ENCODE measurements around the gene ZNRF1.

Gene ZNRF1

DNA sequence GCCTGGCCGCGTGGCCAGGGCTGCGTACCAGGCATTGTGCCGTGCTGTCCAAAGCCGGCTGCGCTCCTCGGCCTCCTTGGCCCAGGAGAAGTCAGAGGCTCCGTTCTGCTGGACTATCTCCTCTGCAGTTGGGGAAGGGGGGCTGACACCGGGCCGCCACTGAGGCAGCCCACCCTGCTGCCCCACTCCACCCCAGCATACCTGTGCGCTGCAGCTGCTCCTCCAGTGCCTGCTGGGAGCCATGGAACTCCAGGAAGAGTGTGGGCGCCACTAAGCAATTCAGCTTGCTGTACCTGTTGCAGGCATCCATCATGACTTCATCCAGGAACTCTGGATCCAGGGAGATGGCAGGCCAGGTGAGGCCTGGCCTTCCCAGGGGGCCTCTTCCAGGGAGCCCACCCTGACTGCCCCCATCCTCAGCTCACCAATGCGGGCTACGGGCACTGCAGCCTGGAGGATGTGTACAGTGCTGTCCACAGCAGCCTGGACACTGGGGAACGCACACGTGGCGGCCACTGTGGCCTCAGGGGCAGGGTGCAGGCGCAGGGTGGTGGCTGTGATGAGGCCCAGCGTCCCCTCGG is 114.8 kb downstream of the ZNRF1 start:
- TF ChIP-seq, protein P1, sequence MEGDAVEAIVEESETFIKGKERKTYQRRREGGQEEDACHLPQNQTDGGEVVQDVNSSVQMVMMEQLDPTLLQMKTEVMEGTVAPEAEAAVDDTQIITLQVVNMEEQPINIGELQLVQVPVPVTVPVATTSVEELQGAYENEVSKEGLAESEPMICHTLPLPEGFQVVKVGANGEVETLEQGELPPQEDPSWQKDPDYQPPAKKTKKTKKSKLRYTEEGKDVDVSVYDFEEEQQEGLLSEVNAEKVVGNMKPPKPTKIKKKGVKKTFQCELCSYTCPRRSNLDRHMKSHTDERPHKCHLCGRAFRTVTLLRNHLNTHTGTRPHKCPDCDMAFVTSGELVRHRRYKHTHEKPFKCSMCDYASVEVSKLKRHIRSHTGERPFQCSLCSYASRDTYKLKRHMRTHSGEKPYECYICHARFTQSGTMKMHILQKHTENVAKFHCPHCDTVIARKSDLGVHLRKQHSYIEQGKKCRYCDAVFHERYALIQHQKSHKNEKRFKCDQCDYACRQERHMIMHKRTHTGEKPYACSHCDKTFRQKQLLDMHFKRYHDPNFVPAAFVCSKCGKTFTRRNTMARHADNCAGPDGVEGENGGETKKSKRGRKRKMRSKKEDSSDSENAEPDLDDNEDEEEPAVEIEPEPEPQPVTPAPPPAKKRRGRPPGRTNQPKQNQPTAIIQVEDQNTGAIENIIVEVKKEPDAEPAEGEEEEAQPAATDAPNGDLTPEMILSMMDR (IDR thresholded peaks at IDR 0.05; ENCODE audit: low read depth, low read length, missing control alignments): no peak
- H3K4me3 ChIP-seq (ENCODE audit: low read depth, low read length): no peak overlapping the region
- in situ Hi-C loops (cut with HindIII; ENCODE audit: low sequenced_read_pairs): no loop called here
- DNase-seq (ENCODE audit: low read depth): no peak

DNA sequence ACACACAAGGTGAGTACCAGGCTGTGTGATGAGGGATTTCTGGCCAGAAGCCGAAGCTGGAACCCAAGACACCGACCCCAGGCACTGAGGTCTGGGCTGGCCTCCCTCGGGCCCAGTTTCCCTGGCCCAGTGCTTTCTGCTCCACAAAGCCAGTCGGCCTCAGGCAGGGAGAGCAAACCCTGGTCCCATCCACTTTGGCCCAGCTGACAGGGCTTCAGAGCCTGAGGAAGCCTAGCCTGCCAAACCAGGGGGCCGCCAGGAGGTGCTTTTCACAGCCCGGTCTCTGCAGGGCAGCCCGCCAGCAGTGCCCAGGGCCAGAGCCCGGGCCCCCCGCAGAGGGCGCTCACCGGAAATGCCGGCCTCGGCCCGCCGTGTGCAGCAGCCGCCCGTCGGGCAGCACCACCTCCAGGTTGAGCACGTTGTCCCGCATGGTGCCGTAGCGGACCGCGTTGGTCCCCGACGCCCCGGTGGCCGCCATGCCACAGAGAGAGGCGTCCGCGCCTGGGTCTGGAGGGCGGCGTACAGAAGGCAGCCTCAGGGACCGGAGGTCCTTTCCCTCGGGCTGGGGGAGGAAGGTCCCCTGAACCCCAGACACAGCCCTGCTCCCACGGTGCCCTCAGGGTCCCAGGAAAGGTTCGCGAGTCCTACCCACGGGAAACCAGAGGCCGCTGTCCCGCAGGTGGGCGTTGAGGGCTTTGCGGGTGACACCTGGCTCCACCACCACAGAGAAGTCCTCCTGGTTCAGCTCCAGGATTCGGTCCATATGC is 115.5 kb downstream of the ZNRF1 start:
- no peak for DNase-seq (ENCODE audit: low read depth)
- TF ChIP-seq, protein P1 (IDR thresholded peaks at IDR 0.05; ENCODE audit: low read depth, low read length, missing control alignments): no peak
- no peak overlapping the region for H3K4me3 ChIP-seq (ENCODE audit: low read depth, low read length)
- in situ Hi-C loops (cut with HindIII; ENCODE audit: low sequenced_read_pairs): no loop called here

DNA sequence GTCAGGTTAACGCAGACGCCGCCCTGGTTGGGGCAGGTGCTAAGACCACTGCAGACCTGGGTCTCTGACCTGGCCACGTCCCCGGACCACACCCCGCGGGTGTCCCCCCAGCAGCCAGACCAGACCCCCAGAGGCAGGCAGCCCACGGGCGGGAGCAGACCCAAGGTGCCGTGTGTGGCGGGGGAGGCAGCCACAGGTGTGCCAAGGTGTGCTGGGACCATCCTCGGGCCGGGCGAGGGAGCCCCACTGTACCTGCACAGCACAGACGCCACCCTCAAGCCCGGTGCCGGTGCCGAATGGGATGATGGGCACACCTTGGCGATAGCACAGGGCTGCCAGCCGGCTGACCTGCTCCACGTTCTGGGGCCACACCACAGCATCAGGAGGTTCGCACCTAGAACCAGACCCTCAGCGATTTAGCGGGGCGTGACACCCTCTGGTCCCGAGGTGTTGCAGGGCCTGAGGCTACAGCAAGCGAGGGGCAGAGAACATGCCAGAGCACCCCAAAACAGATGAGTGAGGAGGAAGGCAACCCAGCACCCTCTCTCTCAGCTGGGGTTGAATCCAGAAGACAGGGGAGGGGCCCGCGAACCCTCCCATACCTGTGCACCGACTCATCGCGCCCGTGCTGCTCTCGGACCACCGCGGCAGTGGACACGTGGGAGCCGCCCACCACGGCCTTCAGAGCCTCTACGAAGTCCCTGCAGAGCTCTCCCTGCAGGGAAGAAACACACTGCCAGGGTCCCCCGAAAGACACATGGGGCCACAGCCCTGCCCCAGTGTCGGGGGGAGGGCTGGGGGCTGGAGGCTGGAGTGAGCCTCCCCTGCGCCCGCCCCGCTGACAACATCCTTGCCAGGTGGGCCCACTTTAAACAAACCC is 116.4 kb downstream of the ZNRF1 start:
- in situ Hi-C loops (cut with HindIII; ENCODE audit: low sequenced_read_pairs): no loop called here
- TF ChIP-seq, protein P1 (IDR thresholded peaks at IDR 0.05; ENCODE audit: low read depth, low read length, missing control alignments): no peak
- H3K4me3 ChIP-seq (ENCODE audit: low read depth, low read length): no peak overlapping the region

DNA sequence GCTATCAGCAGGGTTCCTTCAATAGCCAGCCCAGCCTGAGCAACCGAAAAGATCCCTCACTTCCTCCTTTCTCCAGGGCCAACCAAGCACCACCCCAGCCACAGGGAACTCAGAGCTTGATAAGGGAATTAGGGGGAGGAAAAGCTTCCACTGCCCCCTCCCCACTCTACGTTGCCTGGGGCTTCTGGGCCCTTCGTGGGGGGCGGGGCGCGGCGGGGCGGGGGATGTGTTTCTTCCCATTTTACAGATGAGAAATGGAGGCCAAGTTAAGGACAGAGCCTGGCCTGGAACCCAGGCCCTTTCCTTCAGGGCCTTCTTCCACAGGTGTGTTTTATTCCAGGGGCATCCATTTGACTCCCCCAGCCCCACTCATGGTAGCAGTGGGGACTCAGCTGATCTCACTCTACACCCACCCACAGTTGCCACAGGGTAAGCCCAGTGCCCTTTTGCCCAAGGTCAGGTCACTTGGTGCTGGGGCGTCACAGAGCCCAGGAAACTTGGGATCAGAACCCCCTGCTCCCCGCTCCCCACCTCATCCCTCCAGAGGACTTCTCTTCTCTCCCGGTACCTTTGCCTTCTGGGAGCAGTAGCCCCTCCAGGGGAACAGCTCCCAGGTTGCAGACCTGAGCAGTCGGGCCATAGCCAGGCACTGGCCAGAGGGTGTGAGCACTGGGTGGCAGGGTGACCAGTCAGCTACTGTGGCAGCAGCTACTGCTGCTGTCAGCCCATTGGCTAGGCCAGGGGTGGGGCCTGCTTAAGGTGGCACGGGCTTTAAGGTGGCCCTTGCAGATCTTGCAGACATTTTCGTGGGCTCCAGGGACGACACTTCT is 117.5 kb downstream of the ZNRF1 start, which contains the start of gene LDHD:
Gene LDHD, minus strand, starts transcription at position 700 of the 830 bp plus-strand sequence. Its CDS starts 60 bp downstream, at position 640.
- in situ Hi-C loops (cut with HindIII; ENCODE audit: low sequenced_read_pairs): no loop called here
- DNase-seq (ENCODE audit: low read depth): no peak
- H3K4me3 ChIP-seq (ENCODE audit: low read depth, low read length): peak within 1 kb of the TSS; percentile 31
- TF ChIP-seq, protein P1 (IDR thresholded peaks at IDR 0.05; ENCODE audit: low read depth, low read length, missing control alignments): no peak

More for the DNA sequence above, 116.4 kb downstream of the ZNRF1 start:
- no peak for DNase-seq (ENCODE audit: low read depth)

DNA sequence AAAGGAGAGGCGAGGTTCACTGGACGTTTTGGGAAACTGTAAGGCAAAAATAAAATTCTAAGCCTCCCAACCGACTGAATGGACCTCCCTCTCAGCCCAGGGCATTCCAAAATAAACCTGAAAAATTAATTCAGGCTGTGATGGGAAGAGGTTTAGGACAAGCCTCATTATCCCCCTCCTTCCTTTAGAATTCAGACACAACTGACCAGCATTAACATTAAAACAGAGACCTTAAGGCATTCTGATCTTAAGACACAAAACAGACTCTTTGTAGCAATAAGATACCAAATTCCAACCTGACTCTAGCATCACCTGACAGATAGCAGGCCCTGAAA is 118.1 kb downstream of the ZNRF1 start:
- peak overlapping the region; percentile 31 for H3K4me3 ChIP-seq (ENCODE audit: low read depth, low read length)
- TF ChIP-seq, protein P1 (IDR thresholded peaks at IDR 0.05; ENCODE audit: low read depth, low read length, missing control alignments): no peak
- in situ Hi-C loops (cut with HindIII; ENCODE audit: low sequenced_read_pairs): no loop called here
- DNase-seq (ENCODE audit: low read depth): no peak
